ENCODE results near the gene GRIA4. TPM values are rescaled to one million over a fixed set of nuclear protein-coding genes. Genes with fewer than 3 reads are reported as not detected.

GRIA4 gene
- total RNA-seq (ENCODE audit: insufficient read depth, low replicate concordance), result 7.7 TPM

DNA sequence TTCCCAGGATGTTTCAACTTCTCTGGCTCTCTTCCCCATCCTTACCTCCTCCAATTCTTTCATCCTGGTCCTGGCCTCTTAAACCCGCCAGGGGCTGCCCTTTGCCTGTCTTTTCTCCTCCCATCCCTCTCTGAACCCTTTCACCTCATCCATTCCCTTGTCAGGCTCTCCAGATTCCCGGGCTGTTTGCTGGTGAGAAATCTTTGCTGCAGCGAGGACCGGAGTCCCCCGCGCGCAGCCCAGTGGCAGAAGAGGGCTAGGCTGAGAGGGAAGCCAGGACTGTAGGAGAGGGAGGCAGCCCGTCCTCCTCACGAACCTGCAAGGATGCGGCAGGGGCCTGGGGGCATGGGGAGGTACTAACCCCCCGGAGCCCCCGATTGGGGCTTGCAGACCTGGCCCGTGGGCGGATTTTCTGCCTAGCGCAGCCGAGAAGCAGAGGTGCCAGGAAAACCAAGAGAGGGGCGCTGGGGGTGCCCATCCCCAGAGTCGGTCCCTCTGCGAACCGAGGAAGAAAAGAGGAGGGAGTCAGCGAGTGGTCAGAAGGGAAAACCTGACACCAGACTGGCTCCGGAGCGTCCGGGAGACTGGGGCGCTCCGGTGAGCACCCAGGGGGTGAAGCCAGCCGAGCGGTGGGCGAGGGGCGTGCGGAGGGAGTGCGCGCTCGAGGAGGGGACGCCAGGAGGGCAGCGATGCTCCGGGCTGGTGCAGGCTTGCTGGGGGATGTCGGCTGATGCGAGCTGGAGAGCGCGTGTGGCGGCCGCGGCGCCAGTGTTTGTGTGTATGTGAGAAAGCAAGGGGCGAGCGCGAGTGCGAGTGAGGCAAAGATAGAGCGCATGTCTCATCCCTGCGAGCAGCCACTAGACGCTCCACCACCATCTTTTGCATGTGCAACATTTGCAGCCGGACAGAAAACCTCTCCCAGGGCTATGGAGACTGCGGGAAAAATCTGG is at the start of gene GRIA4:
Gene GRIA4, plus strand, starts transcription at position 242 of the 950 bp plus-strand sequence. CDS start 925 bp downstream, outside the sequence.
- peak; percentile 38 for DNase-seq (ENCODE audit: low spot score)

DNA sequence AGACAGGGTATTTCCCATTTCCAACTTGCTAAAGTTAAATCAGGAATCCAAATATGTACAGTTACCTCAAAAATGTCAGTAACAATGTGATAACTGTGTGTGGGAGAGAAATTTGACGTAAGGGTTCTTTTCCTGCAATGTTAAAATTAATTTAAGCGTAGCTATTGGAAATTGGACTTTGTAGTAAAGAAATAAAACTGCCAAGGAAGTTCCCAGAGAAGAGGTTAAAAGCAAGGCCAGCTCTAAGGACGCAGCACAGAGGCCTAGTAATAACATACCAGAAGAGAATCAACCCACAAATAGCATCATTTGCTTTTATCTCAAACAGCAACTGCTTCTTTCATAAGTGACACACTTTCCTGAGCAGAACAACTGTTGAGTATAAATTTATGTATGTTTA is 36.8 kb upstream of the GRIA4 start:
- no peak for DNase-seq (ENCODE audit: low spot score)

DNA sequence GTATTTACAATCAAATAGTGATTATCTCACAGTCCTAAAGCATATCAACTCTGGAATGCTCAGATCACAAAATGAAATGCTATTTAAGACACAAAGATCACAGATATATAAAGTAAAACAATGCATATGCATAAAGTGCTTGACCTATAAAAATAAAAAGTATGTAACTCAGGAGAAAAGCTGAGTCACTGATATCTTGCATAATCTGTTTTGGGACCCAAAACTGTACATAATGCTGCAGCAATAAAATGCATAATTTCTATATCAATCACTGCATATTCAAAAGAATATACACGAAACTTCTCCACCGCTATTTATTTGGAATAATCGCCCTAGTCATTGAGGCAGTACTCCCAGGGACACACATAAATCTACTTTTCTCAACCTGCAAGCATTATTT is 34.9 kb upstream of the GRIA4 start:
- DNase-seq (ENCODE audit: low spot score), result no peak

DNA sequence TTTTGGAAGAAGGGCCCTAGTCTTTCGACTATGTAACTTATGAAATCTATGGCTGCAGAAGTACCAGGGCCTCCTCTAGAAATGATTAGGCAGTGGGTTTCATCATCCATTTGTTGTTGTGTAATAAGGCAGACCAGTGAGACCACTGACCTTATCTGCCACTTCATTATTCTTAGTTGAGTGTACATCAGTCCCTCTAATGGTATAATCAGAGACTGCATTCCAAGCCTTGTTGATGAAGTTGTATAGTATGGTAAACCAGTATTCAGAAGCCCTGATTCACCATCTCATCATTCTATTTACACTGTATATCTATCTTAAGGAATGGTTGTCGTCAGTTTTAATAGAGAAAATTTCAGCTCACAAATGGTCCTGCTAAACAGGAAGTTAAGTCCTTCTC is 32.2 kb upstream of the GRIA4 start:
- DNase-seq (ENCODE audit: low spot score), result no peak

DNA sequence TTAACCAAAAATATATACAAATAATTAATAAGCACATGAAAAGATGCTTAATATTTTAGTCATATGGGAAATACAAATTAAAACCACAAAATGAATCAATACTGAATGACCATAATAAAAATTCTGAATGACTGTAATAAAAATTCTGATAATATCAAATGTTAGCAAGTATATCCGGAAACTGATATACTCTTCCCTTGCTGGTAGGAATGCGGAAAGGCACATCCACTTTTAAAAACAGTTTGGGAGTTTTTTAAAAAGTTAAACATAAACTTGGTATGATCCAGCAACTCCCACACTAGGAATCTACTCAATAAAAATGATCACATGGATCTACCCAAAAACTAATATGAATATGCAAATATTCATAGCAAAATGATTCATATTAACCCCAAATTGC is 30.8 kb upstream of the GRIA4 start:
- no peak for DNase-seq (ENCODE audit: low spot score)

DNA sequence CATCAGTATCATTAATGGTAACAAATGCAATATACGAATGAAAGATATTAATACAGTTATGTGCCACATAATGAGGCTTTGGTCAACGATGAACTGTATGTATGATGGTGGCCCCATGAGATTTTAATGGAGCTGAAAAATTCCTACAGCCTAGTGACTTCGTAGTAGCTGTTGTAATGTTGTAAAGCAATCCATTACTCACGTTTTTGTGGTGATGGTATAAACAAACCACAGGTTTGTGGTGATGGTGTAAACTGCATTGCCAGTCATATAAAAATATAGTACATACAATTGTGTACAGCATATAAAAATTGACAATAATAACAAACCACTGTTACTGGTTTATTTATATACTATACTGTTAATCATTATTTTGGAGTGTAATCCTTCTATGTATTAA is 27.4 kb upstream of the GRIA4 start:
- no peak for DNase-seq (ENCODE audit: low spot score)

DNA sequence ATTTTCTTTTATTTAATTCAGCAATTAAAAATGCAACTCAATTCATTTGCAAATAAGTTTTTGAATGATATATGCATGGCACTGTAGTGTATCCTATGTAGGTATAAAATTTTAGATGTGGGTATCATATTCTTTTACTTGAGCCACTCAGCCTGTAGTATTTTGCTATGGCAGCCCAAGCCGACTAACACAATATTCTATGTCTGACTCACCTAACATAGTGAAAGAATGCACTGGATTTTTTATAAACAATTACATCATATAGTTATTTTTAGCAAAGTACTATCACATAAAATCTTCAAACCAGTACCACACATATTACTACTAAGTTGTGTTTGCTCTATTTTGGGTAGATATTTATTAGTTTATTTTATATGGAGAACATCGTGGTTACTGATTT is 21.9 kb upstream of the GRIA4 start:
- DNase-seq (ENCODE audit: low spot score), result no peak

DNA sequence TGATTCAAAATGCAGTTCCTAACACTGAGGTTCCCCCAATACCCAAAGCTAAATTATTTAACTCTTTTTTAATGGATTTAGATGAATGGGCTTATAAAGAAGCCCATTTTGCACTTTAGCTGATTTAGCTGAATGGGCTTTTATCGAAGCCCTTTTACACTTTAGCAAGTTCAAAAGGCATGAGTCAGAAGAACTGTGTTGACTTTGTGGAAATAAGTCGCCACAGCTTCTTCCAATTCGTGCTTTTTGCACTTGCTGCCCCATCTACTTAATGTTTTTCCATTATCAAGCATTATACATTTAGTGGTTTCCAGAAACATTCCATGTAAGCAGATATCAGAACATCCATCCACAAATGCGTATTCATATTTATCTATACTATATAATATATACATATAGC is 20.5 kb upstream of the GRIA4 start:
- no peak for DNase-seq (ENCODE audit: low spot score)

DNA sequence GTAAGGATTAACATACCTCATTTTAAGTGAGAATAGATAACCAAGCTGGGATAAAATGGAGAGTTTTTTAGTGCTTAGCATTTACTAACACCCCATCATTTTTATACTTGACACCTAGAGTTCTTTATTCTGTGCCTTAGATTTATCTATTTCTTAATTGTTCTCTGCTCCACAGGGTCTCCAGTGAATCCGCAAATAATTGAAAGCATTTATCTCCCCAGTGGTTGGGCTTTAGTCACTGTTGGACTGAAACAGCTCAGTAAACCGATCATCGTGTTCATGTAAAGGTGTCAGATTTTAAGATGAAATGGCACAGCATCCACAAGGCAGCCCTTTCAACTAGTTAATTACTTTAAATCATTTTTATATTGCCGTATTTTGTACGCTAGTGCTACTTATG is 17.8 kb upstream of the GRIA4 start:
- no peak for DNase-seq (ENCODE audit: low spot score)

DNA sequence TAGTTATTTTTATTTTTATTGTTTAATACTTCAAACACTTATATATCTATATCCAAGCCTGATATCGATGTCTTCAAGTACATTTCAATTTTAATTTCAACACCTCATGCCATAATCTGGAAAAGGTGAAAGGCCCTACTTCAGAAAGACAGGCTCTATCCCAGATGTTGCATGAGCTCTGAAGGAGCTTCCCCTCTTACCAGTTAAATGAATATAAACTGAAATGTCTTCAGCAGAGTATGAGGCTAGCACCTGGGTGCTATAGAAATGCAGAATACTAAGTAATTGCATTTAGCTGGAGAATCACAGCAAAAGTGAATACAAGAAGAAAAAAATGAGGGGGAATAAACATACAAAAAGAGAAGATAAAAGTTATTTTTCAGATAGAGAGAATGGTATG is 11.5 kb upstream of the GRIA4 start:
- DNase-seq (ENCODE audit: low spot score), result no peak

DNA sequence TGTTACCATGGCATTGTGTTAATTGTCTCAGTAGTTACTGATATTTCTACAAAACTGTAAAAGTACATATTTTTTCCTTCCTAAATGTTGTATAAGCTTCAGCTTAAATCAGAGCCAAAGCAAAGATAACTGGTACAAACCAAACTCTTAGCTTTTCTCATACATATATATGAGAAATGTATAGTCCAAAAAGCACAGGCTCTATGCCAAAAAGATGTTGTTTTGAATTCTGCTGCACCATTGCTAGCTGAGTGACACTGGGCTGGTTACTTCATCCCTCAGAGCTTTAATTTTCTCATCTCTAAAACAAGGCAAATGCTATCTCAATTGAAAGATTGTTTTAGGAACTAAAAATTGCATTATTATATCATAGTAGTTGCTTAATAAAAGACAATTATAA is 6.7 kb upstream of the GRIA4 start:
- no peak for DNase-seq (ENCODE audit: low spot score)

DNA sequence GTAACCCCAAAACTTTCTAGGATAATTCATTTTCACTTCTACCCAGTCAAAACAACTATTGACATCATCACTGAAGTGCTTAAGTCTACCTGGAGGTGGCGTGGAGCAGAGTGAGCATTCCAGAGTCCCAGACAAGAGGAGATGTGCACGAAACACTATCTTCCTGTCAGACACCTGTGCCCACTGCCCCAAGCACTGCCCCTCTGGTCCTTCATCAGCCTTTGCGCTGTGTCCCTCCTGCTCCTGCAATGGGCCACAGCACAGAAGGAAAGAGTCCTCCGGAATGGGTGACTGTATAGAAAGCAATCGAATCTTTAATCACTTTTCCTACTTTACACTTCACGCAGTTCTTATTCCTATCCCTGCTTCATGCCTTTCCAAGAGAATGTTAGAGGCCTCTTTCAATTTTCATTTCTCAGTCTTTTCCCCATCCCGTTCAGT is 512 bp upstream of the GRIA4 start:
- DNase-seq (ENCODE audit: low spot score), result peak; percentile 6

DNA sequence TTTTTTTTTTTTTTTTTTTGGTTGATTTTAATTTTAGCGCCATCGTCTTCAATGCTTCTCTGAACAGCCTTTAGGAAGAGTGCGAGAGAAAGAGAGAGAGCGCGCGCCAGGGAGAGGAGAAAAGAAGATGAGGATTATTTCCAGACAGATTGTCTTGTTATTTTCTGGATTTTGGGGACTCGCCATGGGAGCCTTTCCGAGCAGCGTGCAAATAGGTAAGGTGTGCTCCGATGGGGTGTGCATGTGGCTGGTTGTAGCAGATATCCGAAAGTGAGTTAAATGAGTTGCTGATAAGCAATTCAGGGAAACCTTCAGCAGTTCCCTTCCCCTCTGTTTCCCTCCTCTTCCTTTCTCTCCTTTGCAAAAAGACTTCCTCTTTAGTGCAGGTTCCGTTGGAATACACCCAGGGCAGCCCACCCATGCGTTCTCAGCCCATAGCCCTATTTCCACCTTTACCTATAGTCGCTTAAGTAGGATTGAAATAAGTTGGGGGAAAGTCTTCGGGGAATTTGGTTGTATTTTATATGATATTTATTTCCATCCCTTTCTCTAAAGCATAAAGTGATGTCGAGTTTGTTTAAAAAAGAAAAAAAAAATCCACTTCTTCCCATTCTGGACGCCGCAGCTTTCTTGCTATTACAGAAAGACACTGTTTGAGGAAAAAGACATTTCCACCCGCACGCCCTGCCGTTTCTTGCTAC is 1.1 kb downstream of the GRIA4 start:
- peak; percentile 6 for DNase-seq (ENCODE audit: low spot score)

DNA sequence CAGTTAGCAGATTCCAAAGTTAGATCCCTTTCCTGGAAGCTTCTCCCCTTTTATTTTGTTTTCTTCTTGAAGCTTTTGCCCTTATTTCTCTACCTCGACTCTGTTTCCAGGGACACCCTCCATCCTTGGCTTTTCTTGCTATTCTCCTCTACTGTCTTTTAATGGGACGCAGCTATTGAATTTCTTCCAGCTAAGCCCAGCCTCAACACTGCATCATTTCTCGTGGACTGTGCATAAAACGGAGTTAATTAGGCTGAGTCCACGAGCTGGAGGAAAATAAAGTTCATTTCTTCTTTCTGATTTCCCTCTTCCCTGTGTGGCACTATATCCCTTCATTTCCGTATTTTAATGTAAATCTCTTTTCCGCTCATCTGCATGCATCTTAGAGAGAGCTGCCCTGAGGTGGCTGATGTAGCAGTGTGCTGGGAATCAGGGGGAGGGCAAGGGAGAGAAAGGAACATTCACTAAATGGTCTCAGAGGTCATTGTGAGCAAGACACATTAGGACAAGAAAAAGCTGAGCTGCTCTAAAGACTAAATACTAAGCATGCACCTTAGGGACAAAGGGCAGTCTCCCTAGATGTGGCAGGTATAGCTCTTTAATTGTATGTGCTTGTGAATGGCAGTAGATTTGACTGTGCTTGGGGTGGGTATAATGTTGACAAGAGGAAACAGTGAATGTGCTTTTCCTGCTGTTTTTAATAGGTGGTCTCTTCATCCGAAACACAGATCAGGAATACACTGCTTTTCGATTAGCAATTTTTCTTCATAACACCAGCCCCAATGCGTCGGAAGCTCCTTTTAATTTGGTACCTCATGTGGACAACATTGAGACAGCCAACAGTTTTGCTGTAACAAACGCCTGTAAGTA is 1.9 kb downstream of the GRIA4 start:
- DNase-seq (ENCODE audit: low spot score), result peak; percentile 5

DNA sequence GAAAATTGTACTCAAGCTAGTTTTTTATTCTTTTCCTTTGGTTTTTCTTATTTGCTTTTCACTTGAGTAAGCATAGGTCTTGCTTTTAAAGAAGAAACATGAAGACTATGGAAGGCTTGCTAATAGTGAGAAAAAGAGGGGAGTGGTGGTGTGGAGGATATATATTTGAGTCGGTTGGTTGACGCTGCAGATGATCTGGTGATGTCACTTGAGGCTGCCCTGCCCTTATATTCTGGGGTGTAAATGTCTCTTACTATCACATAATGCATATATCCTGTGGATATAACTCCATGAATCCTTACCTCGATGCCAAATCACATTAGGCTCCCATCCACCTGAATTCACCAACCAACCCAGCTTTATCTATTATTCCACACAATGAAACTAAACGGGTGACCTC is 2.9 kb downstream of the GRIA4 start:
- no peak for DNase-seq (ENCODE audit: low spot score)

DNA sequence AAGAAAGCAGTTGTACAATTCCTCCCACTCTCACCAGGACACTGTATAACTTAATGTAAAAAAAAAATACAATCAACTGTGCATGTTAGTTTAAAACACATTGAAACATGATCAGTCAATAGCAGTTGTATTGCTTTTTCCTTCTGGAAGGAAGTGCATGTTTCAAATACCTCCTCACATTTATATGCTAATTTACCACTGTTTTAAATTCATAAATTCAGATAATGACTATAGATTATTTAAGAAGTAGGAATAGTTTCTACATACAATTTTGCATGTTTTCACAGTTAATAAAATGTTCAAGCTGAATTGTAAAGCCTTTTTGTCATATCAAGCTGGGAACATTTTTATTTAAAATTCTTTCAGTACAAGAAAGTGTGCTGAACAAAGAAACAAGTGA is 3.3 kb downstream of the GRIA4 start:
- DNase-seq (ENCODE audit: low spot score), result no peak

DNA sequence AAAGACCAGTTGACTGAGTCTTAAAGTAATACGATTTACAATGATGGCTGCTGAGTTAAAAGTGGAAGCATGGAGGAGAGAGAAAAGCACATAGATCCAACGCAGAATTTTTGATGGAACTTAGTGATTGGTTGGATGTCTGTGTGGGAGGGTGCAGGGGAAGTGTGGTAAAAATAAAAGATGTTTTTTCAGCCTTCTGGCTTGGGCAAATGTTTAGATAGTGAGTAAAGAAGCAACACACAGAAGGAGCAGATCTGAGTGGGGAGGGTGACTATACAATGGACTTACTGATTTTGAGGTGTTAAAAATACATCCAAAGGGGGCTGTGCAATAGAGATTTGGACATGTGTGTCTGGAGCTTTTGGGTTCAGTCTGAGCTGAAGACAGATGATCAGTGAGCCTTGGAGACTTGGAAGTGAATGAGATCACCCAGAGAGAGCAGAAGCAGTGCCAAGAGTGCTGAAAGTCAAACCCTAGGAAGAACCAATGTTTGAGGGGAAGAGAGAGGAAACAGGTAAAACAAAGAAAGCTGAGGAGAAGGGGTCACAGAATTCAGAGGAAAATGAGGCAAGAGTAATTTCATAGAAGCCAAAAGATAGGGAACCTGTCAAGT is 8.6 kb downstream of the GRIA4 start:
- DNase-seq (ENCODE audit: low spot score), result no peak

DNA sequence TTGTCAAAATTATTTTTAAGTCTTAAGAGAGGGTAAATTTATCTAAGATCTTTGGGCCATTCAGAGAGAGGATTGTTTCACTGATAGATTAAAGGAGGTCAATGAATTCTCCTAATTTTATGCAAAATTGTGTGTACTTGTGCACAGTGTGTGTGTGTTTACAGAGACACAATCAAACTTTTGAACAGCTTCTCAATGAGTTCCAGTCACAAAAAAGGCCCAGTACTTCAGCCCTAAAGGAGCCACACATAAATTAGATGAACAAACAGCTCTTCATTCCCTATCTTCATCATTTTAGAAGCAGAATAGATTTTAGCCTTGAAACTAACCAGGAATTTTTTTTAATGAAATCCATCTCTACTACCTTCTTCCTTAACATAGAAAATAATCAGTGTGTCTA is 9.7 kb downstream of the GRIA4 start:
- DNase-seq (ENCODE audit: low spot score), result no peak

DNA sequence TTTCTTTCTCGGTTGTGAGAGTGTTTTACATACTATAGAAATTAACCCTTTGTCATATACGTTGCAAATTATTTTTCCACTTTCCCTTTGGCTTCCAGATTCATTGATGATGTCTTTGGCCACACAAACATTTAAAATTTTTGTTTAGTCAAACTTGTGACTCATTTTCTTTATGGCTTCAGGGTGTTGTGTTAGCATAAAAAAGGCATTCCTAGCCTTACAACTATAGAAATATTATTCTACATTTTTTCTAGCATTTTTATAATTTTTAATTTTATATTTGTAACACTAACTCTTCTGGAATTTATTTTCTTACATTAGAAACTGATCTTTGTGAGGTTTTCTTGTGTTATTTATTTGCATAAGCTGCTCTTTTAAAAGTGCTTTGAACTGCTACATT is 12.1 kb downstream of the GRIA4 start:
- no peak for DNase-seq (ENCODE audit: low spot score)

DNA sequence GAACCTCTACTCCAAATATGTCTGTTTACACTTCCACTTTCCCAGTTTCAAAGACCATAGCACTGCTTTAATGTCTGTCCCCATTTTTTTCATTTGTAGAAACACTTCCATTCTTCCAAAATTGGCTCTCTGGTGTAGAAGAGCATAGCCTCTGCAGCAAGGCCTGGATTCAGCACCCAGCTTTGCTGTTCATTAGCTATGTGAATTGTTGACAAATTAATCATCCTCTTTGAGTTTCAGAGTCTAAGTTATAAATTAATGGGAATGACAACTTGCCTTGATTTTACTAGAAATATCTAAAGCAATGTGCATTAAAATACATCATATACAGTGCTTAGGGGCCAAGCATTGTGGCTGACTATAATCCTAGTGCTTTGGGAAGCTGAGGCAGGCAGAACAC is 22.4 kb downstream of the GRIA4 start:
- no peak for DNase-seq (ENCODE audit: low spot score)

DNA sequence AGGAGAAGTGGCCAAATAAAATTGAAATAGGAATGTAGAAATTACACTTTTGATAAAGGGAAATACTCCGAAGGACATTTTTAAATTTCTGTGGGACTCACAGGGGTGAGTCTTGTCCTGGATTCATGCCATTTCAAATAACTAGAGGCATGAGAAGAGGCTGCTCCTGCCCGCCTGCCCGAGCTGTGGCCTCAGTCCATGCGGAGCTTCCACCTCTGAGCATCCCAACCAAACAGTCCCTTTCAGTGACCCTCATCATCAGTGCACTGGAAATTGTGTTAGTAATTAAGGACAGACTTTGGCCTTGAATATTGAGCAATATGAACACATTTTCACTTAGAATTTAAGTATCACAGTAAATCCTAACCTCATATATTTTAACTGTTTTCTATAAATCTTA is 25.6 kb downstream of the GRIA4 start:
- no peak for DNase-seq (ENCODE audit: low spot score)

All from umbilical cord (tissue), 2 donors.